Activated CD8-positive, alpha-beta memory T cell treated with anti-CD3 and anti-CD28 coated beads, Interleukin-2, amount 50 U/mL, for 1 hour (primary cell): Measurements from ENCODE around the gene RCOR3.
"Not testable (repeated sequence)": the region's sequence is repeated elsewhere in the genome, so short reads cannot be mapped to it uniquely, and the experiment has no call there.

Source experiments
- DNase-seq: peaks from one replicate; pipeline ENCODE4 v3.0.0-alpha.2; 2020; ENCODE audit errors: extremely low read depth

The RCOR3 gene

DNA sequence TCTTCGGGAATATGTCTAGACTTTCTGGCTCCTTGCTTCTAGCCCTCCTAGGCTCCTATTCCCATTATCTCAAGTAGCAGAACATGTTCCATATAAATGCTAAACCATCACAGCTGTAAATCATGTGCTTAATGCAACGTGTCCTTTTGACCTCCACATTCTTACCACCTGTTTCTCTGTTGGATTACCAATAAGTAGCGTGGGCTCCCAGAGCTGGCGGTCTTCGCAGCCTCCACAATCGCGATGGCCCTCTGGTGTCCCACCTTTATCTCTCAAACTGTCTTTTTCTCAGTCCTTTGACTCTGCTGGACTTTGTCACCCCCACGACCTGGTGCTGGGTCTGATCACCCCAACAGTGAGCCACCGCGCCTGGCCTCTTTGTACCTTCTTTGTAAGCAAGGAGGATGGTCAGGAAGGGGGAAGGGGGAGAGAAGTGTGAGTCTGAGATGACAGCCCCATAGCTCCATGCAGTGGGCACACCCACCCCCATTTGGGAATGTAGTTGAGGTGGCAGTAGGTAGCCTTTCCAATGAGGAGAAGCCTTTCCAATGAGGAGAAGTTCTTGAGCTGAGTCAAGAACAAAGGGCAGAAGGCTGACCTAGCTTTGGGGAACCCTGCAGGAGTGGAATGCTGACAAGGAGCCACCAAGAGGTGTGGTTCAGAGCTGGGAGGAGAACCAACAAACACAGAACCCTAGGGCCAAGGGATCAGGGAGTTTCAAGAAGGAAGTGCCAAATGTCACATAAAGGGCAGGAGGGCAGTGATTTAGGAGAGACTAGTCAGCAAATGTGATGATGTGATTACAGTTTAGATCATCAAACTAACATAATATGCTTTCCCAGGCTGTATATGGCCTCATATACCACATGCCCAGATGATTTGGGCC, 81.7 kb downstream of the RCOR3 start:
- DNase-seq: no peak

DNA sequence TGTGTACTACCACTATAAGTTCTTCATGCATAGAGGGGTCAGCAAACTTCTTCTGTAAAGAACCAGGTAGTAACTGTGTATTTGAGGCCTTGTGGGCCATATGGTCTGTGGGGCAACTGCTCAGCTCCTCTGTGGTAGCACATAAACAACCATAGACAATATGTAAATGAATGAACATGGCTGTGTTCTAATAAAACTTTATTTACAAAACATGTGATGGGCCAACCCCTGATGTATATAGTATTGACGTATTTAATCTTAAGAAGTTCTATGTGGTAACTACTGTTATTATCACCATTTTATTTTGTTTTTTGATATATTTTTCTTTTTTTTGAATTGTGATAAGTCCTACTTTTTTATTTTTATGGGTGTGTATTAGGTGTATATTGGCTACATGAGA, 82.8 kb downstream of the RCOR3 start:
- no peak for DNase-seq

DNA sequence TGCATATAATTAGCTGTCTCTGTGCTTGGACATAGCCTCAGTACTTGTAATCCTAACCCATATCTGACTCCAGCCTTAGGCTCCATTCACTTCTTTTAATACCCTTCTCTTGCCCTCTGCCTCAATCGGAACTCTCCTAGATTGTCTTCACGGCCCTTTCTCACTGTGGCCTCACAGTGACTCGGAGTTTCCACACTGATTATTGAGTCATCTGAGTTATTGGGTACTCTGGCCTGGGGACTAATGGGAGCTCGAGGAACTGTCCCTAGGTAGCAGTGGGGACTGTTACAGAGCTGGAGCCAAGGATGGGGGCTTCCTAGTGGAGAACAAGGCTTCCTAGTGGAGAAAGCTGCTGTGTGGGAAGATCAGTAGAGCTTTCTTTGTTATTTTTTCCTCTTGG, 84.4 kb downstream of the RCOR3 start:
- DNase-seq: no peak

DNA sequence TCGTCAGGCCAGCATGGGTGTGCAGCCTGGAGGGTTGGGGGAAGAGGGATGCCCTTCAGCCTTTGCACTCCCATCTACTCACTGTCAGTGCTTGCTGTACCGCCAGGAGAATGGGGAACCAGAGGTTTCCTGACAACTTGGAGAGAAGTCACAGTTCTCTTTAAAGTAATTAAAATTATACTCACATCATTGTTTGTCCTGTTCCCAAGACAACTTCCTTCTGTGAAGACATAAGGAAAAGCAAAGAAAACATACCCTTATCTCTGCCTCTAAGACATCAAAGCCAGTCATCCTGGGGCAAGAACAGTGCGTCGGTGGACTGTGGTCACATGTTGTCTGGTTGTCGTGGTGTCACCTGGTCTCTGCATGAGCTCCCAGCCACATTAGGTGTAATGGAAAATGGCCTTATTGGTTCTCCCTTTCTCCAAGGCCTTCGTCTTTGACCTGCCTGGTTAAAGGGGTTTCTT, 85.0 kb downstream of the RCOR3 start:
- DNase-seq: no peak

DNA sequence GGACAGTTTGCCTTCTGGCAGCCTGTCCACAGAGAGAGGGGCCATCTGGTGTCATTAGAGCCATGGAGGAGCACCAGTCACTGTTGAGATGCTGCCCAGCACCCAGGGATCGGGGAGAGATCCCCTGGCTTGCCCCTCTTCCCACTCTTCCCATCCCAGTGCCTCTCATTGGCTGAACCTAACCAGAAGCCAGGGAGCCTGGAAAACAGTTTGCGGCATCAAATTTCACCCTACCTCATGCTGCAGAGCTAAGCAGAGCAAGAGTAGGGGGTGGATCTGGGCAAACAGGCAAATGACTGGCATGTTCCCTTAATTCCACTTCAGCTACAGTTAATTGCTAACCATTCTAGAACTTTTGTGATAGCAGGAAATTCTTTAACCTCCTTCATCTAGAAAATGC, 86.6 kb downstream of the RCOR3 start:
- DNase-seq: no peak

DNA sequence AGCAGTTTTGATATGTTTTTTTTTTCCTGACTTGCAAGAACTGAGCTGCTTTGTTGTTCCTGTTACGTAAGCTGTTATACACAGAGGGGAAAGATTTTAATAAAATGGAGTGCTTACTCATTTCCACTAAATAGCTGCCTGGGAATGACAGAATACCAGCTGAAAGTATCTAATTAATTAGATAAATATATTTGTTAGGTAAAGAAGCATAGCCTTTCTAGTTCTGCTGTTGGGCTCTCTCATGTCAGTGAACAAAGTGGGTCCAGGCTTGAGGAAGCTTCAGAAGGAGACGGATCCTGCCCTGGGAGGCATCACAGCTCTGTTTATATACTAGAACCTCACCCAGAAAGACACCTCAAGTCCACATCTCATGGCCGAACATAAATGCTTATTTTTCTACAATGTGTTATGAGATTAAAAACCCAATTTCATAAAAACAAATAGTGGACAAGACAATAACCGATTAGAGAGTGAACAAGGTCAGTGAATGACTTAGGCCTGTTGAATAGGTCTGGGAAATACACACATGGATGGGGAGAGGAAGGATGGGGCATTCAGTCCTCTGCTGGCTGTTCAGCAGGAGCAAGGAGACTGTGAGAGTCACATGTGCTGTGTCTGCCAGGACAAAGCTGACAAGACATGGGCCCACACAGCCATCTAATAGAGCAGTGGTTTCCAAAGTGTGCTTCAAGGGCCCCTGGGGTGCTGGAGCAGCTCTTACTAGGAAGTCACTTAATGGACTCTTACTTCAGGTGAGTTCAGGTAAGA, 88.1 kb downstream of the RCOR3 start:
- DNase-seq: no peak

DNA sequence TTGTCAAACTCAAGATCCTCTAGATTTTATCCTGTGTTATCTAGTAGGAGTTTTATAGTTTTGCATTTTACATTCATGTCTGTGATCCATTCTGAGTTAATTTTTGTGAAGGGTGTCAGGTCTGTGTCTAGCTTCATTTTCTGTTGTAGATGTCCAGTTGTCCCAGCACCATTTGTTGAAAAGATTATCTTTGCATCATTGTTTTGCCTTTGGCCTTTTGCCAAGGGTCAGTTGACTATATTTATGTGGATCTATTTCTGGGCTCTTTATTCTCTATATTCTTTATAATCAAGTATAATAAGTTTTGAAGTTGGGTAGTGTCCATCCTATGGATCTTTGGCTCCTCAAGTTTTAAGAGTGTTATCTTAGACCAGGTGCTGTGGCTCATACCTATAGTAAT, 89.4 kb downstream of the RCOR3 start:
- DNase-seq: no peak

DNA sequence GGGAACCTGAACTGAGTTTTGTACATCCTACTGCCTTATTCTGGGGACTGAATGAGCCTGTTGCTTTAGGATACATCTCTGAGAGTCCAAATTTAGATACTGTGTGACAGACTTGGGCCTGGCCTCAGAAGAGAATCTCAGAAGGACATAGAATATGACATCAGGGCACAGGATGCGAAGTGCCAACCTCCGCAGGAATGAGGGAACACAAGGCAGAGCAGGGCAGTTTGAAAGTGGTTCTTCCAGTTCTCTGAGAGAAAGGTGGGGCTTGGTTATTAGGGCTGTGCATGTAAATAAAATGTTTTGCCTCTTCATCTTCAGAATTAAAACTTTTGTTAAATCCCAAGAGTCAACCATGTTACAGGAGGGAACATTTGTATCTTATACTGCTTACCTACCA, 90.6 kb downstream of the RCOR3 start:
- no peak for DNase-seq

DNA sequence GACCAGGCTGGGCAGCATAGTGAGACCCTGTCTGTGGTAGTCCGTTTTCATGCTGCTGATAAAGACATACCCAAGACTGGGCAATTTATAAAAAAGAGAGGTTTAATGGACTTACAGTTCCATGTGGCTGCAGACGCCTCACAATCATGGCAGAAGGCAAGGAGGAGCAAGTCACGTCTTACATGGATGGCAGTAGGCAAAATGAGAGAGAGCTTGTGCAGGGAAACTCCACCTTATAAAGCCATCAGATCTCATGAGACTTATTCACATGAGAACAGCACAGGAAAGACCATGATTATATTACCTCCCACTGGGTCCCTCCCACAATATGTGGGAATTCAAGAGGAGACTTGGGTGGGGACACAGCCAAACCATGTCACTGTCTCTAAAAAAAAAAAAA, 92.9 kb downstream of the RCOR3 start:
- not testable (repeated sequence) for DNase-seq

DNA sequence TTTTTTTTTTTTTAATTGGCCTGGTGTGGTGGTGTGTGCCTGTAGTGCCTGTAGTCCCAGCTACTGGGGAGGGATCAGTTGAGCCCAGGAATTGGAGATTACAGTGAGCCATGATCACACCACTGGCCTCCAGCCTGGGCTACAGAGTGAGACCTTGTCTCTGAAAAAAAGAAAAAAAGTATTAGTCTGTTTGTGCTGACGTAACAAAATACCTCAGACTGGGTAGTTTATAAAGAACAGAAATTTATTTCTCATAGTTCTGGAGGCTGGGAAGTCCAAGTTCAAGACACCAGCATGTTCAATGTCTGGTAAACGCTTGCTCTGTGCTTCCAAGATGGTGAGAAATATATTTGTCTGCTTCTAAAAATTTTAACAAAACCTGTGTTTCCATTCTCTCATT, 93.3 kb downstream of the RCOR3 start:
- DNase-seq: no peak

DNA sequence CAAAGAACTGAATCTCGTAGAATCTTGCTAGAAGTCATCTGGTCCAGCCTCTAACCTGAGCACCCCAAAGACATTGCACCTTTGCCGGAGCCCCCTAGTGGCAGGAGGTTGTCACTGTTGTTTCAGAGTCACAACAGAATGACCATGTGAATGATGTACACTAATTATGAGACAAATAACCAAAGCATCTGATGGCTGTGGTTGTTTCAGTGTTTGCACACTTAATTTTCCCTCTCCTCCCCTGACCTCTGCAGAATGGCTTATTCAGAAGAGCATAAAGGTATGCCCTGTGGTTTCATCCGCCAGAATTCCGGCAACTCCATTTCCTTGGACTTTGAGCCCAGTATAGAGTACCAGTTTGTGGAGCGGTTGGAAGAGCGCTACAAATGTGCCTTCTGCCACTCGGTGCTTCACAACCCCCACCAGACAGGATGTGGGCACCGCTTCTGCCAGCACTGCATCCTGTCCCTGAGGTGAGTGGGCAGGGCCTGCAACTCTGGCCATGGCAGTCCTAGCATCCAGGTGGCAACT, 93.9 kb downstream of the RCOR3 start:
- DNase-seq: no peak

DNA sequence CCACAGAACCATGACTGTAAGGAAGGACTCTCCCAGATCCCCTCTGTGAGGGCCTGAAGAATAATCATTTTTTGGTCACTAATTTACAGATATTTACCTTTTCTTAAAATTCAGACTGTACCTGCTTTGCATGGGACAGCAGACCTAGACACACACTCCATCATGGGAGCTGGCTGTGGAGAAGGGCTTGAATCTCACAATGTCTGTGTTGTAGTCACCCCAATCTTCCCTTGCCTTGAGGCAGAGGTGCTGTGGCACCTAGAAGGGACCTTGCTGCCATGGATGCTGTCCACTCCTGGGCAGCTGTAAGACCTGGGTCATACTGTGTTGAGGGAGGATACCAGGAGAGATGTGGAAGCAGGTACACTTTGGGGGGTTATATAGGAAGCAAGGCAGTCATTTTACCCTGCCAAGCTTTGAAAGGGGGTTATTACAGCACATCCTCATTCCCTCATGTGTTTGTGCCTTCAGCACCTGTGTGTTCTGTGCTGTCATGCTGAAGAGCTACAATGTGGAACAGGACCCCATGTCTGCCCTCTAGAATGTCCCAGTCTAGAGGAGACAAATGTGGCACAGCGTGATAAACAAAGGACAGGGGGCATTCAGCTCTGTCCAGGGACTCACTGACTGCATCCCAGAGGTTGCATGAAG, 94.5 kb downstream of the RCOR3 start:
- DNase-seq: no peak

DNA sequence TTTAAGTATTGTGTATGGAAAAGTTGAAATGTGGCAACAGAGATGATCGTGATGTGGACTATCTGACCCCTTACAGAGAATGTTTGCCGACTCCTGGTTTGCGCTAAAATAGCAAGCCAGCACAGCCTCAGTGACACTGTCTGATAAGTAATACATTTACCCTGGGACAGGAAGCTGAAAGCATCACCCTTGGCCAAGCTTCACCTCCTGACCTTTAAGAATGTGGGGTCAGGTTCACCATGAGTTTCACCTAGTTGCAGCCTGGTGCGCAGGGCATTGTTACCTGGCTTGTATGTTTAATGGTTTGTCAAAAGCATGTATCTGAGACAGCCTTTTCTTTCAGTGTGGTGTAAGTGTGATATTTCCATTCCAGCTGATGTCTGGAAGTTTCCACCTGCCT, 96.7 kb downstream of the RCOR3 start:
- no peak for DNase-seq

DNA sequence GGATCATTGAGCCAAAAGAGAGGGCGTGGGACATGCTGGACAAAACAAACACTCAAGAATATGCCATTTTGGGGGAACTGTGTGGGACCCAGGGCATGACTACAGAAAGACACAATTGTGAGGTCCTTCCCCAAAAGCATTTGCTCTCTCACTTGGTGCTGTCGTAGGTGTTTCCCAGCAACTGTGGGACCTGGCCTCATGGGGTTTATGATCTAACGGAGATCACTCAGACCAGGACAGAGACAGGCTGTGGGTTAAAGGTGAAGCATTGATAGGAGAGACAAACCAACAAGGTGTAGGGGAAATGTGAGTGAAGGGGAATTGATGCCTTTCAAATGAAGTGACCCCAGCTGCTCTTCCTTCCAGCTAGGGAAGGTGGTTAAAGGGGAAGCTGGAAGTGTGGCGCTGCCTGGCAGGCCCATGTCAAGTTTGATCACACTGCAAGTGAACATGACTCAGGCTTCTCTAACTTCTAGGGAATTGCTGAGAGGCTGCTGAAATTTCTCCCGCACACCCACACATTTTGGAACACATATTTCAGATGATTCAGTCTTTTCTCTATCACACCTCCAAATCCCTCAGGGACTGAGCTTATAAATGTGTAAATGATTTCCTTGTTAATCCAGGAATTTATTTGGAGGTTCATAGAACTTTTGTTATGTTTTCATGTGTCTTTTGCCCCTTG, 97.7 kb downstream of the RCOR3 start:
- DNase-seq: no peak

DNA sequence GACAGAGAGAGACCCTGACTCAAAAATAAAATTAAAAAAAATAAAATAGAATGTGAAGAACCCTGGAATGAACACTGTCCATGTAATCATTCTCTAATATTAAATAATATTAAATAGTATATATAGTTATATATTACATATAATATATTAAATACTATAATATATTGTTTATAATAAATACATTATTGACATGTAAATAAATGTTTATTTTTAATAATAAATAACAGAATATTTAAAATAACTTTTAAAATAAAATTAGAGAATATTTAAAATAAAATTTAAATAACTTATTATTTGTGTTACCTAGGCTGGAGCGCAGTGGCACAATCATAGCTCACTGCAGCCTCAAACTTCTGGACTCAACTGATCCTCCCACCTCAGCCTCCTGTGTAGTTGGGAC, 99.5 kb downstream of the RCOR3 start:
- DNase-seq: no peak

DNA sequence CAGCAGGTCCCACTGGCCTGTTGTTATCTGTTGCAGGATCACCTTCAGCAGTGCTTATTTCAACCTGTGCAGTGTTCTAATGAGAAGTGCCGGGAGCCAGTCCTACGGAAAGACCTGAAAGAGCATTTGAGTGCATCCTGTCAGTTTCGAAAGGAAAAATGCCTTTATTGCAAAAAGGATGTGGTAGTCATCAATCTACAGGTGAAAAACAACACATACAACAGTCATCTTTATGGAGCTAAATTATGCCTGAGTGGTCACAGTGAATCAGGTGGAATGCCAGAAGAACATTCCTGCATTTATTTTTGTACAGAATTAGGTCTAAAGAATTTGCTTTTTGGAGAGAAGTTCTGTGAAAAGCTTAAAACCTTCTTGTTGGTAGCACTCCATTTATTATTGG, 100.7 kb downstream of the RCOR3 start:
- no peak for DNase-seq

DNA sequence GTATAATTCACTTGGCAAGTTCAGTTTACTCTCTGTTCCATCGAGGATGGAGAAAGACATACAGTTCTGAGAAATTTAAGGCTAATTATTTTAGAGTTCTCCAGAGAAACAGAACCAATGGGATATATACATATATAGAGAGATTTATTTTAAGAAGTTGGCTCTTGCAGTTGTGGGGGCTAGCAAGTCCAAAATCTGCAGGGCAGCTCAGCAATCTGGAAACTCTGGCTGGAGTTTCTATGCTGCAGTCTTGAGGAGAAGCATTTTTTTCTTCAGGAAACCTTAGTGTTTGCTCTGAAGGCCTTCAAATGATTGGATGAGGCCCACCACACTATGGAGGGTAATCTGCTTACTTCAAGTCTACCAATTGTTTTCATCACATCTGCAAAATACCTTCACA, 102.0 kb downstream of the RCOR3 start:
- no peak for DNase-seq
